HG02623 (cell line): Measurements from ENCODE around the gene AIFM2.
A peak's percentile ranks its signal among the peaks of the same experiment; 100 is the strongest.
"Not testable (repeated sequence)": the region's sequence is repeated elsewhere in the genome, so short reads cannot be mapped to it uniquely, and the experiment has no call there.

Experiments used
- ATAC-seq: cut with Tn5 transposase; IDR thresholded peaks from one replicate; pipeline ENCODE4 v1.9.1; 2021; ENCODE audit warnings: moderate library complexity; ENCODE audit not compliant: unreplicated experiment

The AIFM2 gene

GRCh38 chr10:70132098-70133029 is at the start of gene AIFM2:
TSS of gene AIFM2 (minus strand) at chr10:70132825. CDS start at chr10:70124084, 8,741 bp downstream.
- ATAC-seq = peak; percentile 78

- ATAC-seq = not testable (repeated sequence)
These were observed 46.6 kb upstream of the AIFM2 start for GRCh38 chr10:70179209-70179608.

- no peak for ATAC-seq
These were observed 45.6 kb upstream of the AIFM2 start for GRCh38 chr10:70178139-70178725.

GRCh38 chr10:70176441-70176840 is 43.8 kb upstream of the AIFM2 start:
- ATAC-seq = no peak

- no peak for ATAC-seq
These were observed 42.9 kb upstream of the AIFM2 start for GRCh38 chr10:70175516-70175915.

- no peak for ATAC-seq
These were observed 41.6 kb upstream of the AIFM2 start for GRCh38 chr10:70174058-70174741.

- peak; percentile 16 for ATAC-seq
These were observed 37.2 kb upstream of the AIFM2 start for GRCh38 chr10:70169649-70170364.

GRCh38 chr10:70169011-70169410 is 36.4 kb upstream of the AIFM2 start:
- no peak for ATAC-seq

- no peak for ATAC-seq
These were observed 34.6 kb upstream of the AIFM2 start for GRCh38 chr10:70167246-70167645.

- ATAC-seq = no peak
These were observed 33.8 kb upstream of the AIFM2 start for GRCh38 chr10:70166394-70166793.

- no peak for ATAC-seq
These were observed 31.5 kb upstream of the AIFM2 start for GRCh38 chr10:70164163-70164562.

- ATAC-seq = no peak
These were observed 30.8 kb upstream of the AIFM2 start for GRCh38 chr10:70163448-70163847.

GRCh38 chr10:70162892-70163201 is 30.2 kb upstream of the AIFM2 start:
- ATAC-seq = peak; percentile 61

GRCh38 chr10:70162151-70162891 is 29.7 kb upstream of the AIFM2 start:
- no peak for ATAC-seq

- ATAC-seq = no peak
These were observed 28.2 kb upstream of the AIFM2 start for GRCh38 chr10:70160798-70161197.

GRCh38 chr10:70159366-70159765 is 26.7 kb upstream of the AIFM2 start:
- not testable (repeated sequence) for ATAC-seq

- ATAC-seq = no peak
These were observed 25.5 kb upstream of the AIFM2 start for GRCh38 chr10:70158113-70158512.

GRCh38 chr10:70155255-70155838 is 22.7 kb upstream of the AIFM2 start:
- ATAC-seq = no peak

- no peak for ATAC-seq
These were observed 15.9 kb upstream of the AIFM2 start for GRCh38 chr10:70148516-70148915.

GRCh38 chr10:70147259-70147625 is 14.6 kb upstream of the AIFM2 start:
- ATAC-seq = no peak
